ENCODE measurements around the gene DLGAP1.

GRCh38 chr18:4468511-4468910 is 13.4 kb upstream of the DLGAP1 start:
- TF ChIP-seq POLR2A (IDR thresholded peaks at IDR 0.05) = no peak
- TF ChIP-seq POLR2AphosphoS5 (IDR thresholded peaks at IDR 0.05) = no peak
- TF ChIP-seq CTCF (IDR thresholded peaks at IDR 0.05) = no peak
- TF ChIP-seq EP300 (IDR thresholded peaks at IDR 0.05) = no peak
